C4-2B (cell line): ENCODE data around the gene RHEBL1.

Experiments
- CTCF ChIP-seq: fragments of 450-650 bp; conservative IDR thresholded peaks from 2 replicates; pipeline ENCODE4 v1.5.1; 2017; ENCODE audit warnings: mild to moderate bottlenecking
- ZFX ChIP-seq: fragments of 450-650 bp; IDR thresholded peaks from 2 replicates; pipeline ENCODE4 v1.6.1; 2017

- TF ChIP-seq CTCF (no peak), ZFX (no peak)
Measured at GRCh38 chr12:49052451-49053208, 17.1 kb downstream of the RHEBL1 start.
